ENCODE measurements around the gene OR52L1. TPM values are rescaled to one million over a fixed set of nuclear protein-coding genes. Genes with fewer than 3 reads are reported as not detected.
"Not testable (repeated sequence)": the region's sequence is repeated elsewhere in the genome, so short reads cannot be mapped to it uniquely, and the experiment has no call there.

Gene OR52L1
- total RNA-seq, 2 experiments from 2014 or later, result not detected

DNA sequence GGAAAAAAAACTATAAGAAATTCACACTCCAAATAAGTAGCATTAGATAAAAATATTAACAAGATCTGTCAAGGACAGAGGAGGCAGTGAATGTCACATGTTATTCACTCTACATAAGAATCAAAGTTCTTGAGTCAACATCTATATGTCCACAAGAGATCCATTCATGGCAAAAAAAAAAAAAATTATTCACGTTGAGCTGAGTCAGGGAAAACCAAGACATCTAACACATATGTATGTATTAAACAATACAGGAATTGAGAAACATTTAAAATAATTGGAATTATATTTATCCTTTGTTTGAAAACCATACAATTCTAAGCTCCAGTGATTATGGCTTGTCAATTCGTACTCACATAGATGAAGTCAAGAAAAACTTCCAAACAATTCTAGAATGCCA lies 19.8 kb downstream of the OR52L1 start:
- intact Hi-C loops (cut with micrococcal nuclease; ENCODE audit: unreplicated experiment), result no loop called here
- H3K9me2 ChIP-seq (ENCODE audit: insufficient read depth, low read length), result no peaks in the 10 kb centered on the region
- no peaks in the 10 kb centered on the region for H4K20me1 ChIP-seq (ENCODE audit: insufficient read depth, low read length)
- no peaks in the 10 kb centered on the region for H3K9me3 ChIP-seq (ENCODE audit: low read length)
- POLR2A ChIA-PET, result interaction anchor here (0.6 to 0.7 kb wide), 3 partner anchors 89 to 234 kb away, joined by 3 read pairs; no protein-coding TSS in a partner anchor
- no peak overlapping the region for H3K27ac ChIP-seq (ENCODE audit: low read depth, low read length, poor library complexity, severe bottlenecking)
- H2AFZ ChIP-seq (ENCODE audit: low read length), result no peak overlapping the region
- no peaks in the 10 kb centered on the region for H3K4me1 ChIP-seq (ENCODE audit: insufficient read depth, low read length, poor library complexity, severe bottlenecking)
- H3K4me2 ChIP-seq (ENCODE audit: low read length), result no peak overlapping the region
- no peaks in the 10 kb centered on the region for H3K36me3 ChIP-seq (ENCODE audit: insufficient read depth, low read length)
- CTCF ChIA-PET (ENCODE audit: unreplicated experiment), result no interaction called here
- no TSS peak for BruUV-seq (replicated peaks)
- no peaks in the 10 kb centered on the region for H3K79me2 ChIP-seq (ENCODE audit: insufficient read depth, low read depth, low read length)
- H3K4me3 ChIP-seq (ENCODE audit: low read depth, low read length, poor library complexity, severe bottlenecking), result no peak overlapping the region
- TF ChIP-seq, protein P1, sequence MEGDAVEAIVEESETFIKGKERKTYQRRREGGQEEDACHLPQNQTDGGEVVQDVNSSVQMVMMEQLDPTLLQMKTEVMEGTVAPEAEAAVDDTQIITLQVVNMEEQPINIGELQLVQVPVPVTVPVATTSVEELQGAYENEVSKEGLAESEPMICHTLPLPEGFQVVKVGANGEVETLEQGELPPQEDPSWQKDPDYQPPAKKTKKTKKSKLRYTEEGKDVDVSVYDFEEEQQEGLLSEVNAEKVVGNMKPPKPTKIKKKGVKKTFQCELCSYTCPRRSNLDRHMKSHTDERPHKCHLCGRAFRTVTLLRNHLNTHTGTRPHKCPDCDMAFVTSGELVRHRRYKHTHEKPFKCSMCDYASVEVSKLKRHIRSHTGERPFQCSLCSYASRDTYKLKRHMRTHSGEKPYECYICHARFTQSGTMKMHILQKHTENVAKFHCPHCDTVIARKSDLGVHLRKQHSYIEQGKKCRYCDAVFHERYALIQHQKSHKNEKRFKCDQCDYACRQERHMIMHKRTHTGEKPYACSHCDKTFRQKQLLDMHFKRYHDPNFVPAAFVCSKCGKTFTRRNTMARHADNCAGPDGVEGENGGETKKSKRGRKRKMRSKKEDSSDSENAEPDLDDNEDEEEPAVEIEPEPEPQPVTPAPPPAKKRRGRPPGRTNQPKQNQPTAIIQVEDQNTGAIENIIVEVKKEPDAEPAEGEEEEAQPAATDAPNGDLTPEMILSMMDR (conservative IDR thresholded peaks at IDR 0.05; ENCODE audit: low read length), result no peak
- TF ChIP-seq EZH2phosphoT487 (IDR thresholded peaks at IDR 0.05; ENCODE audit: borderline replicate concordance, low read depth, low read length), result no peak
- no peak for DNase-seq (ENCODE audit: low spot score)

- intact Hi-C loops (cut with micrococcal nuclease; ENCODE audit: unreplicated experiment); DNase-seq (ENCODE audit: low spot score); H3K9me2 ChIP-seq (ENCODE audit: insufficient read depth, low read length); H3K4me3 ChIP-seq (ENCODE audit: low read depth, low read length, poor library complexity, severe bottlenecking); H2AFZ ChIP-seq (ENCODE audit: low read length); H3K36me3 ChIP-seq (ENCODE audit: insufficient read depth, low read length); H4K20me1 ChIP-seq (ENCODE audit: insufficient read depth, low read length); H3K4me1 ChIP-seq (ENCODE audit: insufficient read depth, low read length, poor library complexity, severe bottlenecking); CTCF ChIA-PET (ENCODE audit: unreplicated experiment); H3K79me2 ChIP-seq (ENCODE audit: insufficient read depth, low read depth, low read length); H3K27ac ChIP-seq (ENCODE audit: low read depth, low read length, poor library complexity, severe bottlenecking); H3K4me2 ChIP-seq (ENCODE audit: low read length); H3K9me3 ChIP-seq (ENCODE audit: low read length); POLR2A ChIA-PET; BruUV-seq (replicated peaks): not testable (repeated sequence)
These were observed 26.0 kb downstream of the OR52L1 start for GRCh38 chr11:5960704-5961320.

DNA sequence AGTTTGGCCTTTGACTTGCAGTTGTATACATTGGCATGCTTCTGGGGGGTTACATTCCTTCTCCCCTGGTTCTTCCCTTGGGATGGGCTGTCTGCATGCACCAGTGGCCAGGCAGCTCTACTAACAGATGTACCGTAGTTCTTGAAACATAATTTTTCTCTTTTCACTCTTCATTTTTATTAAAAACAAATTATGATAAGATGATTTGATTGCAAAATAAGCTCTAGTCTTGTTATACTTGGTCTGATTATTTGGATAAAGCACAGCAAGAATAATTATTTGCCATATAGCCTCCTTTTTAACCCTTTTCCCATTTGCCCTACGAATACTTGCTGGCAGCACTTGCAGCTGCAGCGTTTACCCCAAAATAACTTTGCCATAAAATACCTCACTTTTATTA lies 31.2 kb downstream of the OR52L1 start:
- TF ChIP-seq, protein P1 (conservative IDR thresholded peaks at IDR 0.05; ENCODE audit: low read length), result no peak
- no peak for TF ChIP-seq EZH2phosphoT487 (IDR thresholded peaks at IDR 0.05; ENCODE audit: borderline replicate concordance, low read depth, low read length)
- ChIA-PET POLR2A (interaction anchor here (1.2 kb wide), 1 partner anchor 8 kb away, joined by 3 read pairs; no protein-coding TSS in a partner anchor), CTCF (ENCODE audit: unreplicated experiment) (no interaction called here)
- Histone ChIP-seq H3K9me3 (ENCODE audit: low read length) (0 out of 2 replicates have a peak, but pooled peaks cover 6% of the 10 kb centered on the region), H3K9me2 (ENCODE audit: insufficient read depth, low read length) (no peaks in the 10 kb centered on the region), H3K79me2 (ENCODE audit: insufficient read depth, low read depth, low read length) (no peaks in the 10 kb centered on the region), H3K4me1 (ENCODE audit: insufficient read depth, low read length, poor library complexity, severe bottlenecking) (no peaks in the 10 kb centered on the region), H3K36me3 (ENCODE audit: insufficient read depth, low read length) (no peaks in the 10 kb centered on the region), H3K4me2 (ENCODE audit: low read length) (no peak overlapping the region), H3K27ac (ENCODE audit: low read depth, low read length, poor library complexity, severe bottlenecking) (no peak overlapping the region), H2AFZ (ENCODE audit: low read length) (no peak overlapping the region), H3K4me3 (ENCODE audit: low read depth, low read length, poor library complexity, severe bottlenecking) (no peak overlapping the region), H4K20me1 (ENCODE audit: insufficient read depth, low read length) (no peaks in the 10 kb centered on the region)
- intact Hi-C loops (cut with micrococcal nuclease; ENCODE audit: unreplicated experiment), result no loop called here
- DNase-seq (ENCODE audit: low spot score), result no peak
- no TSS peak for BruUV-seq (replicated peaks)

Data from OCI-LY7 (cell line).